Natural killer cell (primary cell): ENCODE data around the gene PLVAP. TPM values are rescaled to one million over a fixed set of nuclear protein-coding genes. Genes with fewer than 3 reads are reported as not detected.

Source experiments
- ATAC-seq, 3 donors: fragments of 150-1000 bp in 2 of 3; fragments of 200-7000 bp in 1 of 3; cut with Tn5 transposase; 1 replicate in 1 of 3; 2 replicates in 2 of 3; pipeline ENCODE4 v1.10.0; 2021; ENCODE audit warnings: mild to moderate bottlenecking in 2 of 3, moderate library complexity in 2 of 3
- DNase-seq, 2 donors: peaks; one replicate each; pipeline versions ENCODE4 v3.0.0 to v3.0.0-alpha.2; 2013 to 2021; ENCODE audit warnings: mixed read lengths in 1 of 2
- H3K27ac ChIP-seq: one replicate; pipeline ENCODE4 v1.5.1; 2013; ENCODE audit warnings: mild to moderate bottlenecking, low read length
- H3K27me3 ChIP-seq: one replicate; pipeline ENCODE4 v1.6.1; 2013; ENCODE audit warnings: low read length; ENCODE audit not compliant: control insufficient read depth, insufficient read depth
- H3K36me3 ChIP-seq: one replicate; pipeline ENCODE4 v1.6.1; 2013; ENCODE audit warnings: low read length; ENCODE audit not compliant: control insufficient read depth, insufficient read depth
- H3K4me1 ChIP-seq: one replicate; pipeline ENCODE4 v1.6.1; 2013; ENCODE audit warnings: low read length; ENCODE audit not compliant: control insufficient read depth, insufficient read depth
- H3K4me3 ChIP-seq: one replicate; pipeline ENCODE4 v1.5.1; 2013; ENCODE audit warnings: low read length
- H3K9me3 ChIP-seq: one replicate; pipeline ENCODE4 v1.6.1; 2013; ENCODE audit warnings: low read length; ENCODE audit not compliant: control insufficient read depth, insufficient read depth
- H3K27ac Mint-ChIP-seq, 2 donors: one replicate each; pipeline ENCODE4 v1.8.0; 2022; ENCODE audit warnings: mild to moderate bottlenecking in 2 of 2, mixed read lengths in 2 of 2, moderate library complexity in 1 of 2
- H3K27me3 Mint-ChIP-seq, 2 donors: one replicate each; pipeline ENCODE4 v1.8.0; 2022; ENCODE audit warnings: low read depth in 2 of 2, mixed read lengths in 2 of 2
- H3K36me3 Mint-ChIP-seq: one replicate; pipeline ENCODE4 v1.8.0; 2022; ENCODE audit warnings: mixed read lengths
- H3K4me1 Mint-ChIP-seq, 2 donors: one replicate each; pipeline ENCODE4 v1.8.0; 2022; ENCODE audit warnings: mixed read lengths in 2 of 2
- H3K4me3 Mint-ChIP-seq: one replicate; pipeline ENCODE4 v1.8.0; 2022; ENCODE audit warnings: mild to moderate bottlenecking, moderate library complexity, mixed read lengths
- H3K9me3 Mint-ChIP-seq, 2 donors: one replicate each; pipeline ENCODE4 v1.8.0; 2022; ENCODE audit warnings: mixed read lengths in 2 of 2
- WGBS: methylation state at CpG from one replicate; pipeline ENCODE4 v1.1.7; 2013; ENCODE audit warnings: missing lambda C conversion rate; ENCODE audit not compliant: insufficient coverage; 5-methylcytosine and 5-hydroxymethylcytosine counted together
- intact Hi-C: fragments of 100-400 bp; cut with micrococcal nuclease; formaldehyde crosslinking; loops from one replicate; pipeline ENCODE4 v1.14.2; 2022
- total RNA-seq, 4 donors: library from RNA; stranded (reverse); fragments of 120-200 nt in 1 of 4; gene quantifications; one replicate each; pipeline versions ENCODE4 v1.2.3 to v1.2.4, GENCODE V29; 2013 to 2022
- TF ChIP-seq, protein P1 (sequence below): fragments of 200-600 bp; IDR thresholded peaks from one replicate; pipeline ENCODE4 v1.8.0; 2022; ENCODE audit warnings: antibody characterized with exemption

PLVAP gene
- total RNA-seq, 3 donors from 2014 or later (not counting 1 experiment from before 2014, with no cell fraction given) = 0.33 to 0.53 TPM; not detected in 1

DNA sequence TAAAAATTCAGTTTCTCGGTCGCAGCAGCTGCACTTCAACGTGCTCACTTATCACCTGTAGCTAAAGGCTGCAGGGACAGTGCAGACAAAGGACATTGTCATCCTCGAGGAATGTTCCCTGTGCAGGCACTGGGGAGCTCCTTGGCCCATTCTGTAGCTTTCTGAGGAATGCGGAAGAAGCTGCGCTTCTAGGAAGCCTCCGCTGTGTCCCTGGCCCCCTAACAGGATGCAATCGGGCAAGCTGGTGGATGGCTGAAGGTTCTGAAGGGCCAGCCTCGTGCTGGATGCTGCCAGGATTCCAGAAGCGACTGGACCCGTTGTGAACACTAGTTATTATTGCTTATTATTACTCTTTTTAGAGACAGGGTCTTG is 50.6 kb downstream of the PLVAP start:
- Mint-ChIP-seq H3K27ac (no peak overlapping the region), H3K27me3 (no peaks in the 10 kb centered on the region), H3K36me3 (no peaks in the 10 kb centered on the region), H3K4me1 (peaks cover 0 to 18% of the 10 kb centered on the region in 2 donors), H3K4me3 (no peak overlapping the region), H3K9me3 (no peaks in the 10 kb centered on the region)
- H3K4me1 ChIP-seq = peaks cover 22% of the 10 kb centered on the region
- ATAC-seq (no peak), DNase-seq (no peak)
- peaks cover 5% of the 10 kb centered on the region for H3K36me3 ChIP-seq
- H3K4me3 ChIP-seq = no peak overlapping the region
- no peaks in the 10 kb centered on the region for H3K9me3 ChIP-seq
- intact Hi-C loops = no loop called here
- WGBS = 89% methylated on average over 11 of the region's 11 CpGs
- TF ChIP-seq, protein P1, sequence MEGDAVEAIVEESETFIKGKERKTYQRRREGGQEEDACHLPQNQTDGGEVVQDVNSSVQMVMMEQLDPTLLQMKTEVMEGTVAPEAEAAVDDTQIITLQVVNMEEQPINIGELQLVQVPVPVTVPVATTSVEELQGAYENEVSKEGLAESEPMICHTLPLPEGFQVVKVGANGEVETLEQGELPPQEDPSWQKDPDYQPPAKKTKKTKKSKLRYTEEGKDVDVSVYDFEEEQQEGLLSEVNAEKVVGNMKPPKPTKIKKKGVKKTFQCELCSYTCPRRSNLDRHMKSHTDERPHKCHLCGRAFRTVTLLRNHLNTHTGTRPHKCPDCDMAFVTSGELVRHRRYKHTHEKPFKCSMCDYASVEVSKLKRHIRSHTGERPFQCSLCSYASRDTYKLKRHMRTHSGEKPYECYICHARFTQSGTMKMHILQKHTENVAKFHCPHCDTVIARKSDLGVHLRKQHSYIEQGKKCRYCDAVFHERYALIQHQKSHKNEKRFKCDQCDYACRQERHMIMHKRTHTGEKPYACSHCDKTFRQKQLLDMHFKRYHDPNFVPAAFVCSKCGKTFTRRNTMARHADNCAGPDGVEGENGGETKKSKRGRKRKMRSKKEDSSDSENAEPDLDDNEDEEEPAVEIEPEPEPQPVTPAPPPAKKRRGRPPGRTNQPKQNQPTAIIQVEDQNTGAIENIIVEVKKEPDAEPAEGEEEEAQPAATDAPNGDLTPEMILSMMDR = no peak
- H3K27ac ChIP-seq = no peak overlapping the region
- H3K27me3 ChIP-seq = no peaks in the 10 kb centered on the region

DNA sequence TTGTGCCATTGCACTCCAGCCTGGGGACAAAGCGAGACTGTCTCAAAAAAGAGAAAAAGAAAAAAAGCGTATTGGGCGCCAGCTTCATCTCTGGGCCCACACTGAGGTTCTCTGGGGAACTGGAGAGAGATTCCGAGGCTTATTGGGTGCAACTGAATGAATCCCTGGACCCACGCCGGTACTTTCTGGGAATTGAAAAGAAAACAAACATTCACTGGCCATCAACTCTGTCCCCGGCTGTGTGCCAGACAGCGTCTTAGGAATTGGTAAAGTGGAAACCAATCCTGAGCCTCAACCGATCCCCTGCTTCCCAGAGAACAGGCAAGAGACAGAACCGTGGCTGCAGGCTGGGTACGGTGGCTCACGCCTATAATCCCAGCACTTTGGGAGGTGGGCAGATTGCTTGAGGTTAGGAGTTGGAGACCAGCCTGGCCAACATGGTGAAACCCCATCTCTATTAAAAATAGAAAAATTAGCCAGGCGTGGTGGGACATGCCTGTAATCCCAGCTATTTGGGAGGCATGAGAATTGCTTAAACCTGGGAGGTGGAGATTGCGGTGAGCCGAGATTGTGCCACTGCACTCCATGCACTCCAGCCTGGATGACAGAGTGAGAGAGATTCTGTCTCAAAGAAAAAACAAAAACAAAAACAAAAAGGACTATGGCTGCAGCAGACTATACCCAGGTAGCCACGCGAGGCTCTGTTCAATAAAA is 51.1 kb downstream of the PLVAP start:
- Mint-ChIP-seq H3K27ac (no peak overlapping the region), H3K27me3 (no peaks in the 10 kb centered on the region), H3K4me1 (peaks cover 0 to 18% of the 10 kb centered on the region in 2 donors), H3K4me3 (no peak overlapping the region), H3K36me3 (no peaks in the 10 kb centered on the region), H3K9me3 (no peaks in the 10 kb centered on the region)
- no peak for DNase-seq
- intact Hi-C loops = no loop called here
- TF ChIP-seq, protein P1 = no peak
- Histone ChIP-seq H3K9me3 (no peaks in the 10 kb centered on the region), H3K27ac (no peak overlapping the region), H3K36me3 (peaks cover 6% of the 10 kb centered on the region), H3K27me3 (no peaks in the 10 kb centered on the region), H3K4me3 (no peak overlapping the region), H3K4me1 (peaks cover 22% of the 10 kb centered on the region)
- ATAC-seq = no peak
- 98% methylated on average over 17 of the region's 17 CpGs for WGBS

- Histone ChIP-seq H3K4me1 (peaks cover 21% of the 10 kb centered on the region), H3K36me3 (peaks cover 12% of the 10 kb centered on the region), H3K27me3 (no peaks in the 10 kb centered on the region), H3K27ac (no peak overlapping the region), H3K4me3 (no peak overlapping the region), H3K9me3 (no peaks in the 10 kb centered on the region)
- intact Hi-C loops = no loop called here
- ATAC-seq (no peak), DNase-seq (no peak)
- WGBS = 97% methylated on average over 20 of the region's 20 CpGs
- TF ChIP-seq, protein P1 = no peak
- Mint-ChIP-seq H3K36me3 (no peaks in the 10 kb centered on the region), H3K27me3 (no peaks in the 10 kb centered on the region), H3K4me3 (no peak overlapping the region), H3K9me3 (no peaks in the 10 kb centered on the region), H3K27ac (no peak overlapping the region), H3K4me1 (peaks cover 0 to 13% of the 10 kb centered on the region in 2 donors)
These were observed 52.0 kb downstream of the PLVAP start for GRCh38 chr19:17325133-17325532.
